Glomerular visceral epithelial cell (primary cell): ENCODE results near the gene HOXA2.

Experiments used
- DNase-seq: peaks from one replicate; pipeline ENCODE4 v3.0.0-alpha.2; 2016; ENCODE audit errors: extremely low spot score

HOXA2 gene

DNA sequence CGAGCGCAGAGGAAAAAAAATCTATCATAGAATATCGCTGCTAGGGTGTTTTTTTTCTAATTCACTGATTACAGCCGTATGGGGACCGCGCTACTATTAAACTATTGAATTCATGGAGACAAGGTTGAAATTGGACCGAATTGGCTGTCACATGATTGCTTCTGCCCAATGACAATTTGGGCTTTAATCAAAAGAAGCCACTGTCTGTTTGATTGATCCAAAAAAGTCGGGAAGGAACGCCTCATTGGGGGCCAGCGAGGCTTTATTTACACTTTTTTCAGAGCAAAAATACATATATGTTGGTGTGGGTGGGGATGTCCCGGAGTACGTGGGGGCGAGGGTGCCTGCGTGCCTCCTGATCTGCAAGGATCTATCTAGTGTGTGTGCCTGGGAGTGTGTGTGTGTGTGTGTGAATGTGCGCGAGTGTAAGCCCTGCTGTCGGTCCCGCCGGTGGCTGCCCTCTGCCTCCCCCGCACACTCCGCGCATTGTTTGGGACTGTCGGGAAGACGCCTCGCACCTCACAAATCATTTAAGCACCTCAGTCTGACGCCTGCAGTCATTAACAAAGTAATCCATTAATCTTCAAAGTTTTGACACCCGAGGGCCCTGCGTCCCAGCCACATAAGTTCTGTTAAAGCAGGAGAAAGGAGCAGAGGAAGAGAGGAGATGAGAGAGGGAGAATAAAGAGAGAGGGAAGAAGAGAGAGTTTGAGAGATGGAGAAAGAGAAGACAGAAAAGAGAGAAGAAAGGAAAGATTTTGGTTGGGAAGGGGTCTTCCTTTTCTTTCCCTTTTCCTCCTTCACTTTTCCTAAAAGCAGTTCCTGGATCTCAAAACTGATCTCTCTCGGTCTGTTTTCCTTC lies at the start of gene HOXA2:
TSS of gene HOXA2 (minus strand) at position 103 of the 862 bp plus-strand sequence. CDS start 183 bp downstream, outside the sequence.
- DNase-seq = peak; percentile 48

GRCh38 chr7:27151341-27151930 lies 49.0 kb upstream of the HOXA2 start:
- DNase-seq = no peak

GRCh38 chr7:27150568-27151340 lies 48.3 kb upstream of the HOXA2 start:
- peak; percentile 84 for DNase-seq

- no peak for DNase-seq
These were observed 47.5 kb upstream of the HOXA2 start for GRCh38 chr7:27149842-27150567.

- peak; percentile 45 for DNase-seq
These were observed 46.5 kb upstream of the HOXA2 start for GRCh38 chr7:27148756-27149641.

- peak; percentile 77 for DNase-seq
These were observed 45.7 kb upstream of the HOXA2 start for GRCh38 chr7:27148031-27148755.

DNA sequence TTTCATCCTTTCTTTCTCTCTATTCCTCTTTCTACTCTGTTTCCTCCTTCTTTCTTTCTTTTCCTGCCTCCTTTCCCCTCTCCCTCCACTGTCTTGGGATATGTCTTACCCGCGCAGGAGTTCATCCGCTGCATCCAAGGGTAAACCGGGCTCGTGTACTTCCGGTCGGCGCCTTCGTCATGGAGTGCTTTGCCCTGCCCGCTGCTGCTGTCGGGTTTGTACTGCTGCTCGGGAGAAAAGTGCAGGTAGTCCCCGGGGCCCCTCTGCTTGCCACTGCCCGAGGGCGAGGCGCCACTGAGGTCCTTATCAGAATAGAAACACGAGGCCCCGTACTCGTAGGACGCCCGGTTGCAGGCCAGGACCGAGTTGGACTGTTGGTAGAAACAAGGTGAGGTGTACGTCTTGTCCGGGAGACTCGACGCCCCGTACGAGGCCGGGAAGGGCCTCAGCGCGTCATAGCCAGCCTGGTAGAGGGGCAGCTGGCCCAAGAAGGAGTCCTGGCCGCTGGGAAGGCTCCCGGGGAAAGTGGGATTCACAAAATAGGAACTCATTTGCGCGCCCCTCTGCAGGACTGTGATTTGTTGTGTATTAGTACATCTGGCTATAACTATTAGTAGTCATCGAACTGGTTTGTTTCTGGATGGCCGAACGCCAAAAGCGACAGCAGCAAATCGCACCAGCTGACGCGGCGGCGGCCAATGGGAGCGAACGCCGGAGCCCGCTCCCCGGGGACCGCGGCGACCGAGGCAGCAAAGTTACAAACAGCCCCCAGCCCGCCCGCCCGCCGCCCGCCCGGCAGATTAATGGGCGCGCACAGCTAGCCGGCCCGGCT lies 44.9 kb upstream of the HOXA2 start, which contains the start of gene HOXA6:
TSS of gene HOXA6 (minus strand) at position 576 of the 832 bp plus-strand sequence. CDS start at position 551, 25 bp downstream.
- DNase-seq = peak; percentile 50

DNA sequence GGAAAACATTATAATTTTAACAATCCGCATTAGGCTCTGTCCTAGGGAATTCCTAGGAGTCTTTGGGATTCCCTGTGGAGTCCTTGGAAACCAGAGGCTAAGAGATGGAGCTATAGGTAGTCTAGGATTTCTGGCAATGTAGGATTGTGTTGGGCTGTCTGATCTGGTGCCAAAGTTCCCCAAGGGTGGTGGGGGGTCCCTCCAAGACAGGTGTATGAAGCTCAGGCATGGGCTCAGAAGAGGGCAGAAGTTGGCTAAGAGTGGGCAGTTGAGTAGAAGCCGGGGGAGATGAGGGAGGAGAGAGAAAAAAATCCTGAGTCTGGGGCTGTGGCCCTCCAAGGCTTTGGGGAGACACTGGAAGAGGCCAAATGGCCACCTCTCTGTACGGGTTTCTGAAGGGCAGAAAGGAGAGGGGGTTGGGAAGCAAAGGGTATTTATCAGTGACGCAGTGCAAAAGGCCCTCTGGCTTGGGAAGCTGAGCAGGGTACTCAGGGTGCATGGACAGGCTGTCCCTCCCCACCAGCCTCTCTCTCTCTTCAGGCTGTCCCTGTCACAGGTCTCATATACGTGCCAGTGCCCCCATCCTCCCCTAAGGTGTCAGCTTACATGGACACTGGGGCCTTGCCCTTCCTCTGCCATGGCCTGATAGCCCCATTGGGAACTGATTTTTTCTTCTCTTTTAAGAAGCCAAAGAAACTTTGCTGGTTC lies 44.2 kb upstream of the HOXA2 start:
- DNase-seq = no peak

GRCh38 chr7:27145914-27146412 lies 43.5 kb upstream of the HOXA2 start:
- DNase-seq = no peak

- DNase-seq = no peak
These were observed 42.9 kb upstream of the HOXA2 start for GRCh38 chr7:27145165-27145913.

- DNase-seq = no peak
These were observed 42.3 kb upstream of the HOXA2 start for GRCh38 chr7:27144781-27145164.

DNA sequence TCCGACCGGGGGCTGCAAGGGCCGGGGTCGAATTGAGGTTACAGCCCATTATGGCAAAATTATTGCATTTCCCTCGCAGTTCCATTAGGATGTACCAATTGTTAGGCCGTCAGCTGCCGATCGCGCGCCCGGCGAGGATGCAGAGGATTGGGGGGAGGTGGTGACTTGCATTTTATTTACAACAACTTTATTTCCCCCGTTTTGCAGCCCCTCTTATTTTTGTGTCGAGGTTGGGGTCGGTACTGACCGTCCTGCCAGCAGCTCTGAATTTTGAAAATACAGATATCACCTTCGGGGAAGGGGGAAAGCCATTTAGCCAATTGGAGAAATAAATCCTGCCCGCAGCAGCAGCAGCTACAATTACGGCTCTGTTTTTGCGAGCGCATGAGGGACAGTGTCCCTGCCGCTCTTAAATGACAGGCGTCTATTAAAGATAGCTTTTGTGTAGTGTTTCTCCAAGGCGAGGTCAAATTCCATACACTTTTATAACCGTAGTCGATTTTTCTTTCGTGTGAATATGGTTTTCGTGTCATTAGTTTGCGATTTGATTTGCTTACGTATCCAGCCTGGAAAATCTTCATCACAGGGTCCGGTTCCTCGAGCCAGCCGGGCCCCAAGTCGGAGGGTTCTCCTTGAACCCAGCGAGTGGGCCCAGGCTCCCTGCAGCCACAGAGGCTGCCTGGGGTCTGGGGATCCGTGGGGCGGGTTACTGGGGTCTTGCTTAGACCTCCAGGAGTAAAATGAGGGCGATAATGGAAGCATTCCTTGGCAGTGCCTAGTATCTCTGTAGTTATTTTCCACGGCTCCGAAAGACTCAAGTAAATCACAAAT lies 41.7 kb upstream of the HOXA2 start:
- no peak for DNase-seq

DNA sequence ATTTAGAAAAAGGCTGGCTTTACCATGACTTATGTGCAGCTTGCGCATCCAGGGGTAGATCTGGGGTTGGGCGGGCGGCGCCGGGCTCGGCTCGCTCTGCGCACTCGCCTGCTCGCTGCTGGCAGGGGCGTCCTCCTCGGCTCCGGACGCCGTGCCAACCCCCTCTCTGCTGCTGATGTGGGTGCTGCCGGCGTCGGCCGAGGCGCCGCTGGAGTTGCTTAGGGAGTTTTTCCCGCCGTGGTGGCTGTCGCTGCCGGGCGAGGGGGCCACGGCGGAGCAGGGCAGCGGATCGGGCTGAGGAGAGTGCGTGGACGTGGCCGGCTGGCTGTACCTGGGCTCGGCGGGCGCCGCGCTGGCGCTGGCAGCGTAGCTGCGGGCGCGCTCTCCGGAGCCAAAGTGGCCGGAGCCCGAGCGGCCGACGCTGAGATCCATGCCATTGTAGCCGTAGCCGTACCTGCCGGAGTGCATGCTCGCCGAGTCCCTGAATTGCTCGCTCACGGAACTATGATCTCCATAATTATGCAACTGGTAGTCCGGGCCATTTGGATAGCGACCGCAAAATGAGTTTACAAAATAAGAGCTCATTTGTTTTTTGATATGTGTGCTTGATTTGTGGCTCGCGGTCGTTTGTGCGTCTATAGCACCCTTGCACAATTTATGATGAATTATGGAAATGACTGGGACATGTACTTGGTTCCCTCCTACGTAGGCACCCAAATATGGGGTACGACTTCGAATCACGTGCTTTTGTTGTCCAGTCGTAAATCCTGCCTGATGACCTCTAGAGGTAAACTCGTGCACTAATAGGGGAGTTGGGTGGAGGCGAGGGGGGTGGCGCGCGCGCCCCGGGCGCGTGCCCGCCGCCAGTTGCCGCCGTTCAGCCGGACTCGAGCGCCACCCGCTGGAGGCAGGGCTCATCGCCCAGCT lies 40.8 kb upstream of the HOXA2 start, which contains the start of gene HOXA5:
TSS of gene HOXA5 (minus strand) at position 659 of the 927 bp plus-strand sequence. CDS start at position 585, 74 bp downstream.
- peak; percentile 94 for DNase-seq

GRCh38 chr7:27142580-27143022 lies 40.1 kb upstream of the HOXA2 start:
- no peak for DNase-seq

- DNase-seq = peak; percentile 64
These were observed 39.6 kb upstream of the HOXA2 start for GRCh38 chr7:27141923-27142579.
